ENCODE data around the gene LIMA1. TPM values are rescaled to one million over a fixed set of nuclear protein-coding genes. Genes with fewer than 3 reads are reported as not detected.
"Not testable (repeated sequence)": the region's sequence is repeated elsewhere in the genome, so short reads cannot be mapped to it uniquely, and the experiment has no call there.

The LIMA1 gene
- total RNA-seq, 4 donors from 2014 or later = 151 to 259 (median 243) TPM

DNA sequence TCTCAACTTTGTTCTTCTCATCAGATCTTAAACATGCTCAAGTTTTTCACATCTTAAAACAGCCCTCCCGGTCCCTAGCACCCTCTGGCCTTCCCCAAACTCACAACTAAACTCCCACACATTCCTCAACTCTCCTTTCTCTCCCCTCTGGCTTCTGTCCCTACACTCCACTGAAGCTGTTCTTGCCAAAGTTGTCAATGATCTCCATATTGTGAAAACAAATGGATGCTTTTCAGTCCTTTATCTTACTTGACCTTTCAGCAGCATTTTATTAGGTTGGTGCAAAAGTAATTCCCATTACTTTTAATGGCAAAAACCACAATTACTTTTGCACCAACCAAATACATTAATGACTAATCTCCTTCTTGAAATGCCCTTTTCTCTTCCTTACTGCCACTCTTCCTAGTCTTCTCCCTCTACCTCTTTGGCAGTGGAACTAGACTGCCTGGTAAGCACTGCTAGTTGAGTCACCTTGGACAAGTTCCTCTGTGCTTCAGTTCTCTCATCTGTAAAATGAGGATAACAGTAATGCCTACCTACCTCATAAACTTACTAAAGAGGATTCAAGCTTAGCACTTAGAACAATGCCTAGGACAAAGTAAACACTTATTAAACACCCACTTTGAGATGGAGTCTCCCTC is 132.2 kb downstream of the LIMA1 start:
- Histone ChIP-seq H3K4me1 (no peaks in the 10 kb centered on the region), H3K9me3 (no peaks in the 10 kb centered on the region), H3K4me3 (no peak overlapping the region), H3K36me3 (no peaks in the 10 kb centered on the region), H3K27me3 (no peaks in the 10 kb centered on the region), H3K27ac (no peak overlapping the region)
- WGBS, 2 donors (ENCODE audit: low coverage in 1 of 2) = 35 to 85% methylated on average over 1 of the region's 1 CpG
- no peak for DNase-seq
- TF ChIP-seq POLR2AphosphoS5 (IDR thresholded peaks at IDR 0.05) (no peak), POLR2A (IDR thresholded peaks at IDR 0.05) (no peak), EP300 (IDR thresholded peaks at IDR 0.05; ENCODE audit: low read depth) (no peak)
- TF ChIP-seq, protein P1, sequence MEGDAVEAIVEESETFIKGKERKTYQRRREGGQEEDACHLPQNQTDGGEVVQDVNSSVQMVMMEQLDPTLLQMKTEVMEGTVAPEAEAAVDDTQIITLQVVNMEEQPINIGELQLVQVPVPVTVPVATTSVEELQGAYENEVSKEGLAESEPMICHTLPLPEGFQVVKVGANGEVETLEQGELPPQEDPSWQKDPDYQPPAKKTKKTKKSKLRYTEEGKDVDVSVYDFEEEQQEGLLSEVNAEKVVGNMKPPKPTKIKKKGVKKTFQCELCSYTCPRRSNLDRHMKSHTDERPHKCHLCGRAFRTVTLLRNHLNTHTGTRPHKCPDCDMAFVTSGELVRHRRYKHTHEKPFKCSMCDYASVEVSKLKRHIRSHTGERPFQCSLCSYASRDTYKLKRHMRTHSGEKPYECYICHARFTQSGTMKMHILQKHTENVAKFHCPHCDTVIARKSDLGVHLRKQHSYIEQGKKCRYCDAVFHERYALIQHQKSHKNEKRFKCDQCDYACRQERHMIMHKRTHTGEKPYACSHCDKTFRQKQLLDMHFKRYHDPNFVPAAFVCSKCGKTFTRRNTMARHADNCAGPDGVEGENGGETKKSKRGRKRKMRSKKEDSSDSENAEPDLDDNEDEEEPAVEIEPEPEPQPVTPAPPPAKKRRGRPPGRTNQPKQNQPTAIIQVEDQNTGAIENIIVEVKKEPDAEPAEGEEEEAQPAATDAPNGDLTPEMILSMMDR (IDR thresholded peaks at IDR 0.05) = no peak
- in situ Hi-C loops (cut with MboI; ENCODE audit: low pct_ligation_motif_present in 1 of 4, low pct_unique_long_range_greater_than_20kb in 1 of 4, low sequenced_read_pairs in 3 of 4) = no loop called here
- intact Hi-C loops (cut with DNase I; ENCODE audit: low total_unique reads) = no loop called here

DNA sequence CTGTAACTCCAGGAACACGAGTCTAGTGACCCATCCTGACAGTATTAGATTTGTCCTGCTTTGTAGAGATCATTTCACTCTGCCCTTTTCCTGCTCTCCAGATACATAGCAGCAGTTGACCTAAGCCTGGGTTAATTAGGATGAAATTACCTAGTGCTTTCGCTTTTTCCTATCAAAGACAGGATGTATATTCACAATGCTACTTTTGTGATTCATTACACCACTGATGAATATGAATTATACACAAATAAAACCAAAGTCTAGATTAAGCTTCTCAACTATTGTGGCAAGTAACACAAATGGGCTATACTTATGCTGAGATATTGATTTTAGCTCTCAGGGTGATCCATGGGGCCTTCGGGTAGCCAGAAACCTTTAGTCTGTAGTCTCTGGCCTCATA is 134.0 kb downstream of the LIMA1 start:
- no peak for DNase-seq
- WGBS, 2 donors (ENCODE audit: low coverage in 1 of 2) = 53 to 62% methylated on average over 3 of the region's 3 CpGs

DNA sequence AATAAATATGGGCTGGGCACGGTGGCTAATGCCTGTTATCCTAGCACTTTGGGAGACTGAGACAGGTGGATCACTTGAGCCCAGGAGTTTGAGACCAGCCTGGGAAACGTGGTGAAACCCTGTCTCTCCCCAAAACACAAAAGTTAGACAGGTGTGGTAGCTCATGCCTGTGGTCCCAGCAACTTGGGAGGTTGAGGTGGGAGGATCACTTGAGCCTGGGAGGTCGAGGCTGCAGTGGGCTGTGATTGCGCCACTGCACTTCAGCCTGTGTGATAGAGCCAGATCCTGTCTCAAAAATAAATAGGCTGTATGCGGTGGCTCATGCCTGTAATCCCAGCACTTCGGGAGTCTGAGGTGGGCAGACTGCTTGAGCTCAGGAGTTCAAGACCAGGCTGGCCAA is 135.3 kb downstream of the LIMA1 start:
- in situ Hi-C loops (cut with MboI; ENCODE audit: low pct_ligation_motif_present in 1 of 4, low pct_unique_long_range_greater_than_20kb in 1 of 4, low sequenced_read_pairs in 3 of 4); H3K27ac ChIP-seq; H3K27me3 ChIP-seq; H3K4me3 ChIP-seq; intact Hi-C loops (cut with DNase I; ENCODE audit: low total_unique reads); H3K4me1 ChIP-seq; H3K9me3 ChIP-seq; H3K36me3 ChIP-seq; DNase-seq: not testable (repeated sequence)
- whole genome bisulfite sequencing, 2 donors (ENCODE audit: low coverage in 1 of 2) = 82 to 90% methylated on average over 2 to 6 of the region's 6 CpGs

More for the DNA sequence above, 134.0 kb downstream of the LIMA1 start:
- Histone ChIP-seq H3K27ac (no peak overlapping the region), H3K36me3 (no peaks in the 10 kb centered on the region), H3K4me3 (no peak overlapping the region), H3K4me1 (no peaks in the 10 kb centered on the region), H3K27me3 (no peaks in the 10 kb centered on the region), H3K9me3 (no peaks in the 10 kb centered on the region)
- intact Hi-C loops (cut with DNase I; ENCODE audit: low total_unique reads) = no loop called here
- in situ Hi-C loops (cut with MboI; ENCODE audit: low pct_ligation_motif_present in 1 of 4, low pct_unique_long_range_greater_than_20kb in 1 of 4, low sequenced_read_pairs in 3 of 4) = no loop called here
- TF ChIP-seq POLR2A (IDR thresholded peaks at IDR 0.05) (no peak), EP300 (IDR thresholded peaks at IDR 0.05; ENCODE audit: low read depth) (no peak), POLR2AphosphoS5 (IDR thresholded peaks at IDR 0.05) (no peak)
- TF ChIP-seq, protein P1 (IDR thresholded peaks at IDR 0.05) = no peak

DNA sequence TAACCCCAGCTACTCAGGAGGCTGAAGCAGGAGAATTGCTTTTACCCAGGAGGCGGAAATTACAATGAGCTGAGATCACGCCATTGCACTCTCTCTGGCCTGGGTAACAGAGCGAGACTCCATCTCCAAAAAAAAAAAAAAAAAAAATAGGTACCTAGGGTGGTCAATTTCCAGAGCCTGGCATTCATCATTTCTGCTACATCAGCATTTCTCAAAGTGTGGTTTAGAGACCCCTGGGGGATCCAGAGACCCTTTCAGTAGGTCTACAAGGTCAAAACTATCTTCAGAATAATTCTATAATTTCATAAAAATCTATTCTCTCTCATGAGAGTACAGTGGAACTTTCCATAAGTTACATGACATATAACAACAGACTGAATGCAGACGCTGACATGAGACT is 136.0 kb downstream of the LIMA1 start:
- H3K36me3 ChIP-seq = peaks cover 0 to 7% (median 0%) of the 10 kb centered on the region in 4 donors
- H3K4me1 ChIP-seq = no peaks in the 10 kb centered on the region
- H3K27ac ChIP-seq = no peak overlapping the region
- DNase-seq = no peak
- TF ChIP-seq, protein P1 (IDR thresholded peaks at IDR 0.05) = no peak
- TF ChIP-seq POLR2AphosphoS5 (IDR thresholded peaks at IDR 0.05) (no peak), EP300 (IDR thresholded peaks at IDR 0.05; ENCODE audit: low read depth) (no peak), POLR2A (IDR thresholded peaks at IDR 0.05) (no peak)
- in situ Hi-C loops (cut with MboI; ENCODE audit: low pct_ligation_motif_present in 1 of 4, low pct_unique_long_range_greater_than_20kb in 1 of 4, low sequenced_read_pairs in 3 of 4) (no loop called here), intact Hi-C loops (cut with DNase I; ENCODE audit: low total_unique reads) (no loop called here)
- 93% methylated on average over 1 to 4 of the region's 4 CpGs for WGBS, 2 donors (ENCODE audit: low coverage in 1 of 2)
- no peaks in the 10 kb centered on the region for H3K9me3 ChIP-seq
- H3K27me3 ChIP-seq = no peaks in the 10 kb centered on the region
- H3K4me3 ChIP-seq = no peak overlapping the region

DNA sequence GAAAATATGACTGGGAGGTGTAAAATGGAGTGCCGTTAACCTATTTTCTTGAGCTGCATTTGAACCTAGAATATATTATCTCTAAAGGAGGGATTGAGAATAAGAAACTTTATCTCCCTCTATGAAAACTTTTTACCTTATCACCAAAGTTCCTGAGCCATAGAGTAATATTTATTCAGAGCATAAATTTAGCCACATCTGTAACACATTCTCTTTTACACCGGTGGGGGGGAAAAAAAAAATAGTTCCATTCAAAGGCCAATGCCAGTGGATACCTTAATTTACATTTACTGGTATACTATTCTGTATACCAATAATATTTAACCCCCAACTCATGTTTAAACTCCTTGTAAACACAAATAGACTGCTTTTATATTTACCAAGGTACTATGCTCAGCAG is 137.9 kb downstream of the LIMA1 start:
- WGBS, 2 donors (ENCODE audit: low coverage in 1 of 2) = 87 to 96% methylated on average over 2 of the region's 2 CpGs
- no peak overlapping the region for H3K27ac ChIP-seq
- in situ Hi-C loops (cut with MboI; ENCODE audit: low pct_ligation_motif_present in 1 of 4, low pct_unique_long_range_greater_than_20kb in 1 of 4, low sequenced_read_pairs in 3 of 4) (no loop called here), intact Hi-C loops (cut with DNase I; ENCODE audit: low total_unique reads) (no loop called here)
- no peak for DNase-seq
- H3K36me3 ChIP-seq = peaks cover 0 to 9% (median 0%) of the 10 kb centered on the region in 4 donors
- H3K4me1 ChIP-seq = no peaks in the 10 kb centered on the region
- no peak for TF ChIP-seq POLR2A (IDR thresholded peaks at IDR 0.05)
- TF ChIP-seq, protein P1 (IDR thresholded peaks at IDR 0.05) = no peak
- no peak for TF ChIP-seq EP300 (IDR thresholded peaks at IDR 0.05; ENCODE audit: low read depth)
- TF ChIP-seq POLR2AphosphoS5 (IDR thresholded peaks at IDR 0.05) = no peak
- no peak overlapping the region for H3K4me3 ChIP-seq
- no peaks in the 10 kb centered on the region for H3K27me3 ChIP-seq
- H3K9me3 ChIP-seq = no peaks in the 10 kb centered on the region

Data from transverse colon (tissue), 4 donors.